ENCODE data around the gene MRPL27.
A peak's percentile ranks its signal among the peaks of the same experiment; 100 is the strongest.

The MRPL27 gene

GRCh38 chr17:50394711-50395110 lies 21.7 kb upstream of the MRPL27 start:
- Histone ChIP-seq H3K36me3 (ENCODE audit: insufficient read depth, low read length) (peaks cover 48% of the 10 kb centered on the region; the same call in 1 of the 2 replicates), H3K4me3 (ENCODE audit: low read length, poor library complexity, severe bottlenecking) (peak overlapping the region; percentile 98)

GRCh38 chr17:50393700-50394099 lies 20.7 kb upstream of the MRPL27 start:
- Histone ChIP-seq H3K9me3 (ENCODE audit: insufficient read depth, low read depth, low read length) (no peaks in the 10 kb centered on the region), H3K79me2 (ENCODE audit: insufficient read depth, low read length) (peaks cover 54% of the 10 kb centered on the region), H3K4me1 (ENCODE audit: insufficient read depth, low read length, poor library complexity, severe bottlenecking) (peaks cover 25% of the 10 kb centered on the region), H3K9me2 (replicated peaks; ENCODE audit: low read depth, low read length) (no peaks in the 10 kb centered on the region), H3K4me3 (ENCODE audit: low read length, poor library complexity, severe bottlenecking) (no peak overlapping the region), H2AFZ (ENCODE audit: low read length) (no peak overlapping the region), H3K4me2 (ENCODE audit: low read depth, low read length, poor library complexity, severe bottlenecking) (peak overlapping the region; percentile 96), H3K27me3 (ENCODE audit: insufficient read depth, low read length, poor library complexity, severe bottlenecking) (no peaks in the 10 kb centered on the region), H3F3A (ENCODE audit: low read depth) (no peaks in the 10 kb centered on the region), H4K20me1 (ENCODE audit: insufficient read depth, low read length, poor library complexity, severe bottlenecking) (peaks cover 45% of the 10 kb centered on the region), H3K9ac (ENCODE audit: low read depth, low read length, poor library complexity, severe bottlenecking) (peak overlapping the region; percentile 5), H3K36me3 (ENCODE audit: insufficient read depth, low read length) (peaks cover 58% of the 10 kb centered on the region; the same call in 1 of the 2 replicates)
- TF ChIP-seq EZH2phosphoT487 (IDR thresholded peaks at IDR 0.05; ENCODE audit: borderline replicate concordance): no peak
- TF ChIP-seq CTCF (conservative IDR thresholded peaks at IDR 0.05; ENCODE audit: low read length): no peak

More at GRCh38 chr17:50394711-50395110, 21.7 kb upstream of the MRPL27 start:
- peak overlapping the region; percentile 98 for H3K9ac ChIP-seq (ENCODE audit: low read depth, low read length, poor library complexity, severe bottlenecking)
- H3K27me3 ChIP-seq (ENCODE audit: insufficient read depth, low read length, poor library complexity, severe bottlenecking): no peaks in the 10 kb centered on the region
- H2AFZ ChIP-seq (ENCODE audit: low read length): no peak overlapping the region
- TF ChIP-seq CTCF (conservative IDR thresholded peaks at IDR 0.05; ENCODE audit: low read length) (no peak), EZH2phosphoT487 (IDR thresholded peaks at IDR 0.05; ENCODE audit: borderline replicate concordance) (no peak)
- H3K4me2 ChIP-seq (ENCODE audit: low read depth, low read length, poor library complexity, severe bottlenecking): peak overlapping the region; percentile 96
- H3K79me2 ChIP-seq (ENCODE audit: insufficient read depth, low read length): peaks cover 54% of the 10 kb centered on the region
- no peaks in the 10 kb centered on the region for H3K9me3 ChIP-seq (ENCODE audit: insufficient read depth, low read depth, low read length)
- peaks cover 25% of the 10 kb centered on the region for H3K4me1 ChIP-seq (ENCODE audit: insufficient read depth, low read length, poor library complexity, severe bottlenecking)
- no peaks in the 10 kb centered on the region for H3K9me2 ChIP-seq (replicated peaks; ENCODE audit: low read depth, low read length)
- no peaks in the 10 kb centered on the region for H3F3A ChIP-seq (ENCODE audit: low read depth)
- H4K20me1 ChIP-seq (ENCODE audit: insufficient read depth, low read length, poor library complexity, severe bottlenecking): peaks cover 45% of the 10 kb centered on the region

- H3K9ac ChIP-seq (ENCODE audit: low read depth, low read length, poor library complexity, severe bottlenecking): no peak overlapping the region
- H3F3A ChIP-seq (ENCODE audit: low read depth): no peaks in the 10 kb centered on the region
- H2AFZ ChIP-seq (ENCODE audit: low read length): no peak overlapping the region
- no peaks in the 10 kb centered on the region for H3K27me3 ChIP-seq (ENCODE audit: insufficient read depth, low read length, poor library complexity, severe bottlenecking)
- H3K9me2 ChIP-seq (replicated peaks; ENCODE audit: low read depth, low read length): no peaks in the 10 kb centered on the region
- H3K36me3 ChIP-seq (ENCODE audit: insufficient read depth, low read length): peaks cover 69% of the 10 kb centered on the region; the same call in 1 of the 2 replicates
- peaks cover 54% of the 10 kb centered on the region for H3K79me2 ChIP-seq (ENCODE audit: insufficient read depth, low read length)
- H3K9me3 ChIP-seq (ENCODE audit: insufficient read depth, low read depth, low read length): no peaks in the 10 kb centered on the region
- H3K4me3 ChIP-seq (ENCODE audit: low read length, poor library complexity, severe bottlenecking): no peak overlapping the region
- H3K4me2 ChIP-seq (ENCODE audit: low read depth, low read length, poor library complexity, severe bottlenecking): no peak overlapping the region
- H3K4me1 ChIP-seq (ENCODE audit: insufficient read depth, low read length, poor library complexity, severe bottlenecking): peaks cover 21% of the 10 kb centered on the region
- H4K20me1 ChIP-seq (ENCODE audit: insufficient read depth, low read length, poor library complexity, severe bottlenecking): peaks cover 45% of the 10 kb centered on the region
- no peak for TF ChIP-seq EZH2phosphoT487 (IDR thresholded peaks at IDR 0.05; ENCODE audit: borderline replicate concordance)
These were observed 19.6 kb upstream of the MRPL27 start for GRCh38 chr17:50392621-50393020.

- Histone ChIP-seq H3K9ac (ENCODE audit: low read depth, low read length, poor library complexity, severe bottlenecking) (no peak overlapping the region), H3F3A (ENCODE audit: low read depth) (no peaks in the 10 kb centered on the region), H3K36me3 (ENCODE audit: insufficient read depth, low read length) (peaks cover 95% of the 10 kb centered on the region; the same call in 1 of the 2 replicates), H3K79me2 (ENCODE audit: insufficient read depth, low read length) (peaks cover 26% of the 10 kb centered on the region), H3K27me3 (ENCODE audit: insufficient read depth, low read length, poor library complexity, severe bottlenecking) (no peaks in the 10 kb centered on the region), H3K4me2 (ENCODE audit: low read depth, low read length, poor library complexity, severe bottlenecking) (no peak overlapping the region), H3K4me3 (ENCODE audit: low read length, poor library complexity, severe bottlenecking) (no peak overlapping the region), H4K20me1 (ENCODE audit: insufficient read depth, low read length, poor library complexity, severe bottlenecking) (peaks cover 17% of the 10 kb centered on the region), H3K9me2 (replicated peaks; ENCODE audit: low read depth, low read length) (no peaks in the 10 kb centered on the region), H3K9me3 (ENCODE audit: insufficient read depth, low read depth, low read length) (no peaks in the 10 kb centered on the region), H2AFZ (ENCODE audit: low read length) (no peak overlapping the region), H3K4me1 (ENCODE audit: insufficient read depth, low read length, poor library complexity, severe bottlenecking) (no peaks in the 10 kb centered on the region)
- no peak for TF ChIP-seq EZH2phosphoT487 (IDR thresholded peaks at IDR 0.05; ENCODE audit: borderline replicate concordance)
- no peak for TF ChIP-seq CTCF (conservative IDR thresholded peaks at IDR 0.05; ENCODE audit: low read length)
These were observed 16.6 kb upstream of the MRPL27 start for GRCh38 chr17:50389534-50389933.
